ENCODE data around the gene MKNK1.

The MKNK1 gene

DNA sequence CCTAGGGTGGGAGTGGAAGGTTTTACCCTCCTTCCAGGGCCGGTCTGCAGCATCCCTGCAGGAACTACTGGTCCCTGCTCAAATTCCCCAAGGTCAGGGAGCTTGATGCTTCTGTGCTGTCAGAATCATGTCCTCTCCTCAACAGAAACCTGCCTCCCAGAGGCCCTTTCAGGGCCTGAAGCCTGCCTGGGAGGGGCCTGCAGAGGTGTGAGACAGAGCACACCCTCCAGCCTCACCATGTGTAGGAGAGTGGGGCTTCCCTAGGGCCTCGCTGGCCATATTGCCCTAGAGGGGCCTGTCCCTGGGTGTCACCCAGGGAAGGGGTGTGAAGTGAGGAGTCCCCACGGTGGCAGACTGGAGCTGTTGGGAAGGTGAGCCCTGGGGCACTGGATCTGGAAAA is 73.8 kb downstream of the MKNK1 start:
- DNase-seq (ENCODE audit: low spot score) = no peak
- in situ Hi-C loops (cut with MboI; ENCODE audit: low pct_unique_long_range_greater_than_20kb, low sequenced_read_pairs, unreplicated experiment) = no loop called here
- no peak for TF ChIP-seq CTCF (IDR thresholded peaks at IDR 0.05; ENCODE audit: extremely low read depth, insufficient read depth, missing control alignments)

GRCh38 chr1:46529031-46529630 is 74.9 kb downstream of the MKNK1 start:
- DNase-seq (ENCODE audit: low spot score) = no peak
- in situ Hi-C loops (cut with MboI; ENCODE audit: low pct_unique_long_range_greater_than_20kb, low sequenced_read_pairs, unreplicated experiment) = loop anchor here (10.0 kb wide), 1 partner anchor 84 kb away; no protein-coding TSS in a partner anchor
- no peak for TF ChIP-seq CTCF (IDR thresholded peaks at IDR 0.05; ENCODE audit: extremely low read depth, insufficient read depth, missing control alignments)

DNA sequence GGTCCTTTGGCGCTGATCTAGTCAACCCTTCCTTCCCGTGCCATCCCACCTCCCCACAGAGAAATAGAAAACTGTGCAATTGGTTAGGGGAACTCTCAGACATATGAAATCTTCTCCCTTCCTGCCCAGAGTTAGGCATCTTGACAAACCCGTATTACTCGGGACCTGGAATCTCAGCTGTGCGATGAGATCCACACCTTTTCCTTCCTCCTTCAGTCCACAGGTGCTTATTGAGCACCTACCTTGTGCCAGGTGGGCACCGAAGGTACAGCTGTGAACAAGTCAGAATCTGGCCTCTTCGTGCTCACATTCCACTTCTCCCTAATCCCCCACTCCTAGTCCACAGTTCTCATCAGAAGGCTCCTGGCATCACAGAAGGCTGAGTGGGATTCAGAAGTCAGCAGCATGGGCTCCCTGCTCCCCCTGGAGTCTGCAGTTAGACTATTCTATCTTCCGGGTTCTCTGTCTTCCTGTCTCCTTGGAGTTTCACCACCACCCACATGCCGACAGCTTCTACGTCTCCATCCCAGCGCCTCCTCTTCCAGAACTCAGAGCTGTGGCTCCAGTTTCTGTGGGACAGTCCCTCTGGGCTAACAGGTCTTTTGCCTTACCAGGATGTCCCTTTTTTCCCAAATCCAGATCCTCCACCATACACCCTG is 75.6 kb downstream of the MKNK1 start:
- no peak for TF ChIP-seq CTCF (IDR thresholded peaks at IDR 0.05; ENCODE audit: extremely low read depth, insufficient read depth, missing control alignments)
- in situ Hi-C loops (cut with MboI; ENCODE audit: low pct_unique_long_range_greater_than_20kb, low sequenced_read_pairs, unreplicated experiment) = loop anchor here (10.0 kb wide), 1 partner anchor 84 kb away; no protein-coding TSS in a partner anchor
- DNase-seq (ENCODE audit: low spot score) = no peak

- in situ Hi-C loops (cut with MboI; ENCODE audit: low pct_unique_long_range_greater_than_20kb, low sequenced_read_pairs, unreplicated experiment) = loop anchor here (10.0 kb wide), 1 partner anchor 83 kb away; no protein-coding TSS in a partner anchor
- peak; percentile 95 for TF ChIP-seq CTCF (IDR thresholded peaks at IDR 0.05; ENCODE audit: extremely low read depth, insufficient read depth, missing control alignments)
- DNase-seq (ENCODE audit: low spot score) = peak; percentile 91
These were observed 76.4 kb downstream of the MKNK1 start for GRCh38 chr1:46527474-46528296.

GRCh38 chr1:46526691-46527291 is 77.3 kb downstream of the MKNK1 start:
- in situ Hi-C loops (cut with MboI; ENCODE audit: low pct_unique_long_range_greater_than_20kb, low sequenced_read_pairs, unreplicated experiment) = loop anchor here (10.0 kb wide), 1 partner anchor 82 kb away; no protein-coding TSS in a partner anchor
- TF ChIP-seq CTCF (IDR thresholded peaks at IDR 0.05; ENCODE audit: extremely low read depth, insufficient read depth, missing control alignments) = no peak
- no peak for DNase-seq (ENCODE audit: low spot score)
